GM23338 (cell line): ENCODE data around the gene WNK2. TPM values are rescaled to one million over a fixed set of nuclear protein-coding genes. Genes with fewer than 3 reads are reported as not detected.

Experiments used
- ATAC-seq: fragments of 200-7000 bp; cut with Tn5 transposase; 3 replicates; pipeline ENCODE4 v1.9.1; 2020
- DNase-seq: peaks from one replicate; pipeline ENCODE4 v3.0.0-alpha.2; 2015; ENCODE audit warnings: low spot score
- H2AFZ ChIP-seq: fragments of 200-600 bp; sonication (generic); 2 replicates; pipeline ENCODE4 v1.8.0; 2016; ENCODE audit warnings: antibody characterized with exemption, mild to moderate bottlenecking, moderate library complexity
- H3F3A ChIP-seq: fragments of 200-600 bp; sonication (generic); replicated peaks from 2 replicates; pipeline ENCODE4 v1.8.0; 2017; ENCODE audit warnings: antibody characterized with exemption, mixed run types, low read depth
- H3K27ac ChIP-seq: fragments of 200-600 bp; sonication (generic); 2 replicates; pipeline ENCODE4 v1.6.1; 2016; ENCODE audit warnings: low read depth
- H3K27me3 ChIP-seq: fragments of 200-600 bp; sonication (generic); 2 replicates; pipeline ENCODE4 v1.8.0; 2016; ENCODE audit warnings: mild to moderate bottlenecking, mixed run types, moderate library complexity; ENCODE audit not compliant: insufficient read depth
- H3K36me3 ChIP-seq: fragments of 200-600 bp; sonication (generic); 2 replicates; pipeline ENCODE4 v1.8.0; 2016; ENCODE audit warnings: mild to moderate bottlenecking; ENCODE audit not compliant: insufficient read depth
- H3K4me1 ChIP-seq: fragments of 200-600 bp; sonication (generic); 2 replicates; pipeline ENCODE4 v1.8.0; 2016; ENCODE audit warnings: mild to moderate bottlenecking, moderate library complexity; ENCODE audit not compliant: insufficient read depth
- H3K4me2 ChIP-seq: fragments of 200-600 bp; sonication (generic); 2 replicates; pipeline ENCODE4 v1.7.1; 2017; ENCODE audit warnings: mixed run types
- H3K4me3 ChIP-seq: fragments of 200-600 bp; sonication (generic); 2 replicates; pipeline ENCODE4 v1.6.1; 2016; ENCODE audit warnings: mixed run types
- H3K79me2 ChIP-seq: fragments of 200-600 bp; sonication (generic); replicated peaks from 2 replicates; pipeline ENCODE4 v1.8.0; 2017; ENCODE audit warnings: mild to moderate bottlenecking; ENCODE audit not compliant: insufficient read depth
- H3K9me2 ChIP-seq: fragments of 200-600 bp; sonication (generic); 2 replicates; pipeline ENCODE4 v1.8.0; 2017; ENCODE audit not compliant: insufficient read depth
- H4K20me1 ChIP-seq: fragments of 200-600 bp; sonication (generic); replicated peaks from 2 replicates; pipeline ENCODE4 v1.8.0; 2017; ENCODE audit warnings: mild to moderate bottlenecking; ENCODE audit not compliant: insufficient read depth
- H3K27ac Mint-ChIP-seq: 2 replicates; pipeline ENCODE4 v1.8.0; 2020; ENCODE audit warnings: inconsistent platforms, mild to moderate bottlenecking, moderate library complexity, mixed read lengths
- H3K27me3 Mint-ChIP-seq: 3 replicates; pipeline ENCODE4 v1.8.0; 2022; ENCODE audit warnings: low read depth, mild to moderate bottlenecking, moderate library complexity, mixed read lengths, inconsistent platforms; ENCODE audit not compliant: insufficient read depth, poor library complexity
- H3K36me3 Mint-ChIP-seq: 3 replicates; pipeline ENCODE4 v1.8.0; 2021; ENCODE audit warnings: low read depth, mild to moderate bottlenecking, inconsistent platforms, moderate library complexity, mixed read lengths
- H3K4me1 Mint-ChIP-seq: 3 replicates; pipeline ENCODE4 v1.8.0; 2020; ENCODE audit warnings: mild to moderate bottlenecking, inconsistent platforms, mixed read lengths
- H3K4me3 Mint-ChIP-seq: 3 replicates; pipeline ENCODE4 v1.8.0; 2021; ENCODE audit warnings: moderate library complexity, mild to moderate bottlenecking, inconsistent platforms, mixed read lengths
- H3K9me3 Mint-ChIP-seq: 3 replicates; pipeline ENCODE4 v1.8.0; 2020; ENCODE audit warnings: moderate library complexity, mild to moderate bottlenecking, inconsistent platforms, mixed read lengths
- CREB1 ChIP-seq: fragments of 250-450 bp; sonication (Bioruptor Pico); IDR thresholded peaks from 2 replicates; pipeline ENCODE4 v1.5.0; 2020; ENCODE audit warnings: low read depth, mild to moderate bottlenecking, moderate library complexity
- CTCF ChIP-seq, 2 experiments: fragments of 200-600 bp in 1 of 2; sonication (generic) in 1 of 2; conservative IDR thresholded peaks; 2 replicates each; pipeline versions ENCODE4 v1.5.1 to v1.6.1; 2016 to 2017; ENCODE audit warnings: antibody characterized with exemption in 2 of 2, low read depth in 2 of 2, mild to moderate bottlenecking in 2 of 2, moderate library complexity in 1 of 2
- ETS1 ChIP-seq: IDR thresholded peaks from 2 replicates; pipeline ENCODE4 v1.6.1; 2016; ENCODE audit warnings: antibody characterized with exemption
- EZH2 ChIP-seq: fragments of 200-600 bp; sonication (generic); IDR thresholded peaks from one replicate; pipeline ENCODE4 v1.8.0; 2017; ENCODE audit warnings: antibody characterized with exemption, mild to moderate bottlenecking, low read depth; ENCODE audit not compliant: unreplicated experiment
- EZH2phosphoT487 ChIP-seq: fragments of 200-600 bp; sonication (generic); IDR thresholded peaks from one replicate; pipeline ENCODE4 v1.8.1; 2018; ENCODE audit warnings: antibody characterized with exemption; ENCODE audit not compliant: unreplicated experiment
- JUNB ChIP-seq: IDR thresholded peaks from one replicate; pipeline ENCODE4 v1.6.1; 2016; ENCODE audit warnings: antibody characterized with exemption; ENCODE audit not compliant: unreplicated experiment
- NANOG ChIP-seq: IDR thresholded peaks from 2 replicates; pipeline ENCODE4 v1.6.1; 2016; ENCODE audit warnings: antibody characterized with exemption, borderline replicate concordance
- POLR2AphosphoS5 ChIP-seq: IDR thresholded peaks from 2 replicates; pipeline ENCODE4 v1.6.1; 2016; ENCODE audit warnings: antibody characterized with exemption, low read depth
- REST ChIP-seq: IDR thresholded peaks from one replicate; pipeline ENCODE4 v1.6.1; 2018; ENCODE audit warnings: antibody characterized with exemption; ENCODE audit not compliant: unreplicated experiment
- STAT1 ChIP-seq: IDR thresholded peaks from one replicate; pipeline ENCODE4 v1.6.1; 2016; ENCODE audit warnings: antibody characterized with exemption; ENCODE audit not compliant: unreplicated experiment
- ZNF114 ChIP-seq: fragments of 250-450 bp; sonication (Bioruptor Pico); IDR thresholded peaks from 2 replicates; pipeline ENCODE4 v1.5.0; 2020; ENCODE audit warnings: mild to moderate bottlenecking, moderate library complexity
- ZNF331 ChIP-seq: fragments of 250-450 bp; sonication (Bioruptor Pico); IDR thresholded peaks from 2 replicates; pipeline ENCODE4 v1.5.0; 2020; ENCODE audit warnings: low read depth, mild to moderate bottlenecking, moderate library complexity
- ZNF462 ChIP-seq: fragments of 250-450 bp; sonication (Bioruptor Pico); IDR thresholded peaks from 2 replicates; pipeline ENCODE4 v1.5.0; 2020; ENCODE audit warnings: mild to moderate bottlenecking, moderate library complexity
- polyA plus RNA-seq: library from polyadenylated mRNA; unstranded; fragments of >200 nt; fragmentation: Nextera tagmentation; extraction: Ambion mirVana; gene quantifications from 2 replicates; pipeline ENCODE4 v1.2.1, GENCODE V29; 2016
- total RNA-seq: library from RNA; depleted of rRNA; stranded (reverse); fragments of >200 nt; shearing (Covaris generic); gene quantifications from 2 replicates; pipeline ENCODE4 v1.2.3, GENCODE V29; 2014

Gene WNK2
- total and polyA plus RNA-seq, 2 experiments from 2014 or later: 56.4 to 102 TPM

GRCh38 chr9:93237540-93237939 is 53.6 kb downstream of the WNK2 start:
- Mint-ChIP-seq H3K36me3 (peaks cover 12% of the 10 kb centered on the region; the same call in 2 of the 3 replicates), H3K9me3 (no peaks in the 10 kb centered on the region), H3K4me3 (no peak overlapping the region), H3K27me3 (peaks cover 15% of the 10 kb centered on the region), H3K27ac (no peak overlapping the region), H3K4me1 (peaks cover 8% of the 10 kb centered on the region; the same call in 2 of the 3 replicates)
- no peak overlapping the region for H3K4me2 ChIP-seq
- 0 out of 2 replicates have a peak, but pooled peaks cover 6% of the 10 kb centered on the region for H4K20me1 ChIP-seq
- H3K4me3 ChIP-seq: no peak overlapping the region
- no peaks in the 10 kb centered on the region for H3K4me1 ChIP-seq
- DNase-seq (no peak), ATAC-seq (no peak)
- H3K79me2 ChIP-seq: no peaks in the 10 kb centered on the region
- H2AFZ ChIP-seq: no peak overlapping the region
- no peak for TF ChIP-seq POLR2AphosphoS5
- TF ChIP-seq REST: no peak
- TF ChIP-seq ETS1: no peak
- TF ChIP-seq STAT1: no peak
- TF ChIP-seq ZNF114 (CRISPR knock-in tag): no peak
- TF ChIP-seq JUNB: no peak
- no peak for TF ChIP-seq ZNF462 (CRISPR knock-in tag)
- no peak for TF ChIP-seq CTCF (conservative IDR thresholded peaks at IDR 0.05; ENCODE audit: low read depth in 2 of 2)
- TF ChIP-seq EZH2: no peak
- no peak for TF ChIP-seq EZH2phosphoT487
- no peak for TF ChIP-seq NANOG
- TF ChIP-seq CREB1 (CRISPR knock-in tag): no peak
- no peak for TF ChIP-seq ZNF331 (CRISPR knock-in tag)
- H3K36me3 ChIP-seq: no peaks in the 10 kb centered on the region; the same call in 1 of the 2 replicates
- H3K27me3 ChIP-seq: no peaks in the 10 kb centered on the region
- H3K27ac ChIP-seq: no peak overlapping the region
- no peaks in the 10 kb centered on the region for H3F3A ChIP-seq
- no peaks in the 10 kb centered on the region for H3K9me2 ChIP-seq
